Fibroblast of peridontal ligament (primary cell): ENCODE results near the gene TEX54.
A peak's percentile ranks its signal among the peaks of the same experiment; 100 is the strongest.

Experiments
- DNase-seq: peaks from one replicate; pipeline ENCODE4 v3.0.0-alpha.2; 2010; ENCODE audit errors: extremely low read depth

TEX54 gene

GRCh38 chr11:62788991-62789390, 43.6 kb downstream of the TEX54 start:
- DNase-seq, result no peak

- peak; percentile 96 for DNase-seq
Measured at GRCh38 chr11:62787005-62787759, 45.5 kb downstream of the TEX54 start, which contains the start of gene TMEM179B. TMEM179B (plus strand) TSS chr11:62787402; CDS start chr11:62787432, 30 bp downstream.

GRCh38 chr11:62786318-62787004, 46.2 kb downstream of the TEX54 start:
- peak; percentile 68 for DNase-seq

GRCh38 chr11:62782753-62783152, 49.9 kb downstream of the TEX54 start:
- DNase-seq, result no peak
